LNCAP (cell line): ENCODE results near the gene ILF2.

ENCODE experiments used
- TF ChIP-seq, protein P1 (sequence below): fragments of 450-650 bp; IDR thresholded peaks from 2 replicates; pipeline ENCODE4 v1.5.1; 2017; ENCODE audit warnings: mild to moderate bottlenecking

Gene ILF2

DNA sequence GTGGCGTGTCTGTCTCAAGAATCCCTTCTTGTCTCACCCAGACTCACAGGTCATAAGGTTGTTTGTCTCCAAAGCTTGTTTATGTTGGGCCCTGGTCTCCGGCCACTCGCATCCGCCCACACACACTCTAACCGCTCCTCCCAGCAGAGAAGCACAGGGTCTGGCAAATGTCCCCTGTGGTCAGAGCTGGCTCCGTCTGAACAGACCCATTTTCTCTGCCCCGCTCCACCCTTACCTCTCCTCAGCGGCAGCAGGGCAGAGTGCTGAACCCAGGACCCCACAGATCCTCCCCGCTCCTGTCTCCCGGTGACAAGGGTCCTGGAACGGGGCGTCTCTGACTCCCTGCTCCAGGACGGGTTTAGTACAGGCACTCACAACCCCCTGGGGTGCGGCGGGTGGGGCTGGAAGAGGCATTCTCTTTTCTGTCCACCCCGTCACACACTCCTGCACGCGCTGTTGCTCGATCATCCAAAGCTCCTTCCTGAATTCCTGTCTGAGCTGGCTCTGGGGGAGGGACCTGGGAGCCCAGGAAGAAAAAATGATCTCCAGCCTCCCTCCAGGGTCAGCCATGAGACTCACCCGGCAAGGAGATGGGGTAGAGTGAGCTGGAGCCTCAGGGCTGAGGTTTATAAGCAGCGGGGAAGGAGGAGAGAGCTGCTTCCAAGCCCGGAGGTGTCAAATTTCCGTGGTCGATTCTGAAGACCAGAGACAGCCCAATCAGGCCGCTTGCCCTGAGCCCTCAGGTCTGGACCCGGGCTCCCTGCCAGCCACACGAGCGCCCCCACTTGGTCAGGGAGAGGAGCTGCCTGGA is 43.7 kb downstream of the ILF2 start, which contains the start of gene S100A13:
Gene S100A13 (minus strand): TSS at position 602 of the 811 bp plus-strand sequence. CDS start 1,033 bp downstream, outside the sequence.
- TF ChIP-seq, protein P1, sequence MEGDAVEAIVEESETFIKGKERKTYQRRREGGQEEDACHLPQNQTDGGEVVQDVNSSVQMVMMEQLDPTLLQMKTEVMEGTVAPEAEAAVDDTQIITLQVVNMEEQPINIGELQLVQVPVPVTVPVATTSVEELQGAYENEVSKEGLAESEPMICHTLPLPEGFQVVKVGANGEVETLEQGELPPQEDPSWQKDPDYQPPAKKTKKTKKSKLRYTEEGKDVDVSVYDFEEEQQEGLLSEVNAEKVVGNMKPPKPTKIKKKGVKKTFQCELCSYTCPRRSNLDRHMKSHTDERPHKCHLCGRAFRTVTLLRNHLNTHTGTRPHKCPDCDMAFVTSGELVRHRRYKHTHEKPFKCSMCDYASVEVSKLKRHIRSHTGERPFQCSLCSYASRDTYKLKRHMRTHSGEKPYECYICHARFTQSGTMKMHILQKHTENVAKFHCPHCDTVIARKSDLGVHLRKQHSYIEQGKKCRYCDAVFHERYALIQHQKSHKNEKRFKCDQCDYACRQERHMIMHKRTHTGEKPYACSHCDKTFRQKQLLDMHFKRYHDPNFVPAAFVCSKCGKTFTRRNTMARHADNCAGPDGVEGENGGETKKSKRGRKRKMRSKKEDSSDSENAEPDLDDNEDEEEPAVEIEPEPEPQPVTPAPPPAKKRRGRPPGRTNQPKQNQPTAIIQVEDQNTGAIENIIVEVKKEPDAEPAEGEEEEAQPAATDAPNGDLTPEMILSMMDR = no peak

DNA sequence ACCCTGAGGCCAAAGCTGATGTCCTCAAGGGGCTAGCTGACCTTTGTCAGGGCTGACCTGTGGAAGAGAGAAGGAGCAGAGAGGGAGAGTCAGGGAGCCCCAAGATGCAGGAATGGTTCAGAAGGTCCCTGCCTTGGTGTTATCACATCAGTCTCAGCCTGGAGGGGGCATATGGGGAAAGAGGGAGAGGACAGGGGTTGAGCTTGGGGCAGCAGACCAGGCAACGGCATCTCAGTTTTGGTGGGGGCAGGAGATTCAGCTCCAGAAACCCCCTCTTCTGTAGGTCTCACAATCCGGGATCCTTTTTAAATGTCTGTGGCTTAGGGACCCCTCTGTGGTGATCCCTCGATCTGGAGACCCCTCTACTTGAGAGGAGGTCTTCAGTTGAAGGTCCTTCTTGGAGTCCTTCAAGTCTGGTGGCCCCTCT is 44.3 kb downstream of the ILF2 start:
- TF ChIP-seq, protein P1 = no peak

DNA sequence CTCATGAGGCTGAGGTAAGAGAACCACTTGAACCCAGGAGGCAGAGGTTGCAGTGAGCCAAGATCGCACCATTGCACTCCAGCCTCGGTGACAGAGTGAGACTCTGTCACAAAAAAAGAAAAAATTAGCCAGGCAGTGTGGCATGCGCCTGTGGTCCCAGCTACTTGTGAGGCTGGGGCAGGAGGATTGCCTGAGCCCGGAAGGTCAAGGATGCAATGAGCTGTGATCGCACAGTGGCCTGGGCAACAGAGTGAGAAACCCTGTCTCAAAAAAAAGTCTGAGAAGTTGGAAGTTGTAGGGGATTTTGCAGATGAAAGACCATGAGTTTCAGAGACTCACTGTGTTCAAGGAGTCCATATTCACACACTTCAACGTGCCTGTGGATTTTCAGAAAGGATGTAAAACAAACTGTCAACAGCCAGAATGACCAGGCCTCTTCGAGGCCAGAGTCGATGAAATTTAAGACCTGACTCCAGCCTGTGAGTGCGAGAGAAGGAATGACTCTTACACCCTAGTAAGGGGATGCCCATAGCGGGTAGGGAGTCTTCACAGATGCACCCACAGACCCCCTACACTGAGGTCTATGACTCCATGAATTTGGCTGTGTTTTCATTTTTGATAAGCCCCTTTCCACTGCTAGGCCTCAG is 45.7 kb downstream of the ILF2 start:
- TF ChIP-seq, protein P1 = no peak

DNA sequence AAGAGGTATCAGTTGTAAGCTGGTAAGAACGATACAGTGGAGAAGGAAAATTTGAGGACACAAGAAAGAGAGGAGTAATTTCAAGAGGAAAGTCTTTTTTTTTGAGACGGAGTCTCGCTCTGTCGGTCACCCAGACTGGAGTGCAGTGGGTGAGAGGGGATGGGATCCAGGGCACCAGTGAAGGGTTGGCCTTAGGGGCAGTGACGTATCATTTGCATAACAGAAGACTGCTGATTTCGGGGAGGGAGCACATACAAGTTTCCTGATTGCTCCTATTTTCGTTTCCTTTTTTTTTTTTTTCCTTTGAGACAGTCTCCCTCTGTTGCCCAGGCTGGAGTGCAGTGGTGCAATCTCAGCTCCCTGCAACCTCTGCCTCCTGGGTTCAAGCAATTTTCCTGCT is 47.7 kb downstream of the ILF2 start:
- TF ChIP-seq, protein P1 = no peak

DNA sequence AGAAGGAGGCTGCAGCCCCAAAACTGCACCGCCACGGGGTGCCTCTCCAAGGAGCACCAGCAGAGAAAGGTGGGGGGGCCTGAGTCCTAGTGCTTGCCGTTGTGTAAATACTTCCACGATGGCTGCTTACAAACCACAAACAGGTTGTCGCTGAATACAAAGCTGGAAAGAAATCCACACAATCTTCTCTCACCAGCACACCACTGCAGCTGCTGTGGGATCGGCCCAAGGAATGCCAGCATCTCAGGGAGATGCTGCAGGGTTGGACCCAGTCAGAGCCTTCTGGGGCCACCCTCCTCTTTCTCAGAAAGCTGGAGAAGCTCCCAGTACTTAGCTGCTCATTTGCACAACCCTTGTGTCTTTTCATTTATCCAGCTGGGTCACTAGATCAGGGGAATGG is 51.6 kb downstream of the ILF2 start:
- TF ChIP-seq, protein P1 = no peak

DNA sequence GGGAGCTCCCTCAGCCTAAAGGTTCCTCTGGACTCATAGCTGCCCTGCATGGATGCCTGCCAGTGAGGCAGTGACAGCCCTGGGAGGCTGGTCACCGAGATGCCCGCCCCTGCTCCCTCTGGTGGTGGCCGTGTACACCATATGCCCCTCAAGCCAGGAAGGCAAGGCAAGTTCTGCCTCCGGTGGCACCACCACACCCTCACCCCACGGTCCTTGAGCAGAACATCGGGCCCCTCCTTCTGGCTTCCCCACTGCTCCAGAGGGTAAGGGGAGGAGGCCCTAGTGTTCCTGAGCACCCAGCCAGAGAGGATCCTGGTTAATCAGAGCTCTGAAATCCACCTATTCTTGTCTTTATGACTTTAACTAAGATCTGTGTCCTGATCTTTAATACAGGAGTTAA is 53.1 kb downstream of the ILF2 start:
- TF ChIP-seq, protein P1 = no peak

DNA sequence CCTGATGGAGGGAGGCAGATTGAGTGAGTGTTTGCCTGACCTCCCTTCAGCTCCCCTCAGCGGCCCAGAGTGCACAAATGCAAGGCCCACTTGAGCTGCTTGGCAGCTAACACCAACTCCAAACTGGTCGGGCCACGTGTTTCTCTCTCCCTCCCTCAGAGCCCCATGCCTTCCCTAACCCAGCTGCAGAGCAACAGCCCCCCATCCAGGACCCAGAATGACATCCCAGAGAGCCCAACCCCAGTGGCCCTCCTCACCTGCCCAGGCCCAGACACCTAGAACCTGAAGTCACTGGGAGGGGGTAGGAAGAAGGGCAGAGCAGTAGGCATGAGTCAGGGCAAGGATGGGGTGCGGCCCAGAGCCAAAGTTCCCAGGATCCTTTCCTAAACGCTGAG is 53.9 kb downstream of the ILF2 start:
- TF ChIP-seq, protein P1 = no peak
